Stimulated activated CD4-positive, alpha-beta T cell treated with anti-CD3 and anti-CD28 coated beads, Interleukin-1b, Interleukin-23, amount 100 ng/mL, for 4 hours (primary cell): Measurements from ENCODE around the gene TIMM10.

Experiments used
- DNase-seq, 2 donors: peaks; one replicate each; pipeline ENCODE4 v3.0.0-alpha.2; 2020; ENCODE audit warnings: low read depth in 2 of 2

Gene TIMM10

DNA sequence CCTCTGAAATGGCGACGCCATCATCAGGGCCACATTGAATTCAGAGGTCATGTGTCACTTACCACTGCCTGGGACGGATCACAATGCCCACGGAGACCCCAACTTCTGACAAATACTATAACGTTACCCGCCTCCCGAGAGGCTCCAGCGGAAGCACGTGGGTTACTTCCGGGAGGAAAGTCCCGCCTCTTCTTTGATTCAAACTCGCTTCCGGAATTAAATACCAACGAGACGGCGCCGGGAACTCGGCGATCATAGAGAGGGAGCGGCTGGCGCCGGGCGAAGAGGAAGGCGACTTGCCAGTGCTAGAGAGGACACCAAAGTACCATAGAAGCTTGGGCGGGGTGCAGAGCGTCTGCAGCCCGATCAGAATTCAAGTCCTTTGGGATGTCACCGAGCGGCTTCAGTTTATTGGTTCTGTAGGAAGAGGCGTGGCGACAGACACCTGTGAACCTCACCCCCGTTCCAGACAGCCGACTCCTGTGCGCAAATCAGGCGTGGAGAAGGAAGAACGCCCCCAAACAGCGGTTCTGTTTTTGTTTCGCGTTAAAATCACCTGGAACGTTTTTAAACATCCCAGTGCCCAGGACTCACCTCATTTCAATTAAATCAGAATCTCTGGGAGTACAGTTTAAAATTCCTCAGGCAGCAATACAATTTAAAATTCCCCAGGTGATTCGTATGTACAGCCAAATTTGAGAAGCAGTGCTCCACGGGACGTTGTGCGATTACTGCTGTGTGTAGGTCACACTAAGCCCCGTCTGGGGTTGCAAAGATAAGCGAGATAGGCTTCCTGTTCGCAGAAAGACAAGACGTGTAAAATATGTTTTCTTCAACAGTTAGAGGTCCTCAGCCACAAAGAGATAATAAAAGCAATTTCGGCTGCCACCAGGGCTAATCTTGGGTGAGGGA lies at the start of gene TIMM10:
Gene TIMM10 (minus strand): TSS at position 159 of the 912 bp plus-strand sequence. CDS start 565 bp downstream, outside the sequence.
- DNase-seq, result peak; percentile 80 to 89

DNA sequence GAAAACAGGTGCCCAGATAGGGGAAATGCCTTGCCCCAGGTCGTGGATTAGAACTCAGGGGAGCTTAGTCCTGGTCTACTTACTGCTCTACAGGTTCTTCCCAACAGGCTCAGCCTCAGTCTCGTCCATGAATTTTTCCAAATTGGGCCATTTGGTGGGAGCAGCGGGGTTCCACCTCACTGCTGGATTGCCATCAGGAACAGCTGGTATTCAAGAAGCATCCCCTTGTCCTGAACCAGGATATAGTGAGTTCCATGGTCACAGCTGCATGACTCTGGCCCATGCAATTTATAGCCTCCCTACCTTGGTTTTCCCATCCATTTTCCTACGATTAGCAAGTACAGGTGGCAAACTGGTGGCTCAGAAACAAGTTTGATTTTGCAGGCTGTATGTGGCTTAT lies 43.5 kb upstream of the TIMM10 start:
- DNase-seq, result no peak

GRCh38 chr11:57571606-57572005 lies 41.1 kb upstream of the TIMM10 start:
- no peak for DNase-seq

DNA sequence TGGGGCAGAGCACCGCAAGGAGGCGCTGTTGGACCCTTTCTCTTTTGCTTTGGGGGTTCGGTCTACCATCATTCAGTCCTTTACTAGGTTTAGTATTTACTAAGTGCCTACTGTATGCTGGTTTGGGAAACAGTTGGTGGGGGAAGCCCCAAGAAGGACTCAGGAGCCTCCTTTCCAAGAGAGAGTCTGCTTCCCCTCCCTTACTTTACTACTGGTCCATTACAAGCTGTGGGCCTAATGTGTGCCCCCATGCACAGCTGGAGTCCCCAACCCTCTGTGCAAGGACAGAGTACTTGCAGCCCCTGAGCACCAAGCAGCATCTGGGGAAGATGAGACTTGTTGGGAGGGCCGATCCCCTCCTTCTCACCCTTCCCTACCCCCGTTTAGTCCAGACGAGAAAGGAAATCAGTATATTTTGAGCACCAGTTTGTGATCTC lies 37.8 kb upstream of the TIMM10 start:
- DNase-seq, result peak; percentile 87 to 89

DNA sequence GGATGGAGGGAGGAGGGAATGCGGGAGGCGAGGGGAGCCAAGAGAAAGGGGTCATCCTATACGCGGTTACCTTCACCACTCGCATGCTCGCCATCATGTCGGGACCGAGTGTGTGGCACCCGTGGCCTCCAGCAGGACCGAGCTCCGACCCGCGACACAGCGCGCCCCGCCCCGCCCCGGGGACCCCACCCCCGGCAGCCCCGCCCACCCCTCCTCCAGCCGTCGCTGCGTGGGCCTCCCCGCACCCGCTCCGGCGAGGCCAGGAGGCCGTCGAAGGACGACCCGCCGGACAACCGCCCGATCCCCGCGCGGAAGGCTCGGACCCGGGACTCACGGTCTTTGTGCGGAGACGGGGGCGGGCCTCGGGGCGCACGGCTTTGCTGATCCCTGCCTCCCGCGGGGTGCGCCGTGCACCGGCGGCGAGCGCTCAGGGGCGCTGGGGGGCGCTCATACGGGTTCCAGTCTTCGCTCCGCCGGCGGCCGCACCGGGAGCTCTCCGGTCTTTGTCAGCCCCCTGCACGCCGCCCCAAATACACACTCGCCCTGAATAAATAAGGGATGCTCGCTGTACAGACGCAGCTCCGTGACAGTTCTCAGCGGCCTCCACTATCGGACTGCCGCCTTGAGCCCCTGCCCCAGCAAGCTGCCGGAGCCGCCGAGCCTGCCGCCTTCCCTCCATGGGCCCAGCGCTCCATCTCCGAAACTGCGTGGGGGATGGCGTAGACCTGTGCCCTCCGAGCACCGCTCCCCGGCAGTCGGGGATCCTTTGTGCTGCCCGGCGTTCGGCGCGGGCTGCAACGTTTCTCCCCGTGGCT lies 37.2 kb upstream of the TIMM10 start, which contains the start of gene UBE2L6:
Gene UBE2L6 (minus strand): TSS at position 158 of the 815 bp plus-strand sequence. CDS start 61 bp downstream, at position 97.
- DNase-seq, result peak; percentile 58 to 69

DNA sequence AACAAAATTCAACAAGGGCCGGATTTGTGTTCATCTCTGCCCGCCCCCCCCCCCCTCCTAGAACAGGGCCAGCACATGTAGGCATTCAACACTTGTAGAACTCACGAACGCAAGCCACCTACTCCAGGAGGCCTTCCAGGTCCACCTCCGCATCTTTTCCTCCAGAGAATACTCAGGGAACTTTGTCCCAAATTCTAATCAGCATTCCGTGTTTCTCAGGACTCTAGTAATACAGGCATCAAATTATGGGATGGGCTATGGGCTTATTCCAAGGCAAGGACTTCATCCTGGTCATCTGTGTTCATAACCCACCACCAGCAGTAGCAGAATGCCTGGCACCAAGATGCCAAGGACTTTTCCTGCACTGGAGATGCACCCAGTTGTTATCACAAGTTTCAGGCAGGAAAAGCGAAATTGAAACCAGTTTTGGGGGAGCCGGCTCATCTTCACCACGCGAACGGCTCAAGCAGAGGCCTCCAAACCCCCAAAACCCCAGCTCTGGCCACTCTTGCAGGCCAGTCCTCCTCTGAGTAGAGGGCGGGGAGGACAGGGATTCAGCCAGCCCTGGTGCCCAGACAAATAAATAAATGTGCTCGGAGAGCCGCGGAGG lies 36.5 kb upstream of the TIMM10 start:
- peak; percentile 14 to 27 for DNase-seq

DNA sequence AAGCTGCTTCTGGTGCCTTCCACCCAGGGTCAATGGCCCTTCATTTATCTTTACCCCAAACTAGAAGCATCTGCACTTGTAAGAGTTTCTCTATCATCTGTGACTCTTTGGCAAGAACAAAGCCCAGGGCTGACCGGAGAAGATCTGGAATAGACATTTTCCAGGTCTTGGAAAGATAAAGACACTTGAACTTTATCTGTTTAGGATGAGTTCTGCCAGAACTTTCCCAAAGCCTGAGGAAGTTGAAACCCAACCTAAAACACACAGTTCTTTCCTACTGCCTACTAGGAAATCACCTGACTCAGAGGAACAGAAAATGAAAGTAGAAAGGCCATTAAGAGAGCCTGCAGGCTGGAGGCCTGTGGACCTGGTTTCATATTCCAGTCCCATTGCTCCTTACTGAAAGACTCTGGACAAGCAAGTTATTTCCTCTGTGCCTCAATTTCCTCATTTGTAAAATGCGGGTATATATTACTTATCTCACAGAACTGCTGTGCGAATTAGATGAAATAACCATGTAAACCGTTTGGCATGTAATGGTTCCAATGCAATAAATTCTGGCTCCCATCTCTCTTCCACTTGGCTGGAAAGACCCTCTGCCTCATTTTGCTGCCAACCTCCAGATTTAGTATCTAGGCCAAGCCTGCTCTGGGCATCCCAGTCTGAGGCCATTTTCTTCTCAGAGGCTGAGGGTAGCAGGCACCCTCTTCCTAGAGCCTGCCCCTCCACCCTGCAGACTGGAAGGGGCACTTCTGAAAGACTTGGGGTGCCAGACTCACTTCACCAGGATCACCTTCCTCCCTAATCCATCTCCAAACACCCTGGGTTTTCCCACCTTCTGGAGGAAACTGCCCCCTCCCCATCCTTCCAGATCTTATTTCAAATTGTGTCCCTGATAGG lies 35.7 kb upstream of the TIMM10 start:
- DNase-seq, result peak in 1 of 2 donors; percentile 46

DNA sequence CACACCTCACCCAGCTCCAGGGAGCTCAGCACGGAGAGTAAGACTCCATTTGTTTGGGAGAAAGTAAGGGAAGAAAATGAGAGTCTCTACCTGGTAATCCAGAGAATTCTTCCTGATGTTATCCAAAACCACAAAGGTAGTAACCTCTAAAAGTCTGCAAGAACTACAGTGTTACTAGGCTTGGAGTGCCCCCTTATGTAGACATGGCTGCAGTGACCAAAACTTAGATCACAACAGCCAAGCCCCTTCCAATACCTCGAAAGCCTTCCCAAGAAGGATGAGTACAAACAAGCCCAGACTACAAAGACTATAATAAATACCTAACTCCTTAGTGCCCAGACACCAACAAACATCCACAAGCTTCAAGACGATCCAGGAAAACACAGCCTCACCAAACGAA lies 32.0 kb upstream of the TIMM10 start:
- DNase-seq, result no peak

DNA sequence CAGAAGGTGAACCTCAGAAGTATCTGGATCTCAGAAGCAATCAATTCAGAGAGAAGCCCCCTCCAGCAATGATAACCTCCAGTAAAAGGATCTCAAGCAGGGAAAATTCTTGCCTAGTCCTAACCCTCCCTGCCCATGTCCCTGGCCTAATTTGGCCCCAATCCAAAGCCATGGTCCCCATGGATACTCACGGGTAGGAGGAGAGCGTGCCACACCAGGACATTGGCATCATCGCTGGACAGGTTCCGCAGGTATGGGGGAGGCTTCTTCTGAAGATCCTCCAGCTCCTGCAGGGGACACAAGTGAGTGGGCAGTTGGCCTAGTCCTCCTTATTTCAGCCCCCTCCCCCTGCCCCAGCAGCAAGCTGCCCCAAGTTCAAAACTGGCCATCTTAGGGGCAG lies 29.6 kb upstream of the TIMM10 start:
- no peak for DNase-seq

DNA sequence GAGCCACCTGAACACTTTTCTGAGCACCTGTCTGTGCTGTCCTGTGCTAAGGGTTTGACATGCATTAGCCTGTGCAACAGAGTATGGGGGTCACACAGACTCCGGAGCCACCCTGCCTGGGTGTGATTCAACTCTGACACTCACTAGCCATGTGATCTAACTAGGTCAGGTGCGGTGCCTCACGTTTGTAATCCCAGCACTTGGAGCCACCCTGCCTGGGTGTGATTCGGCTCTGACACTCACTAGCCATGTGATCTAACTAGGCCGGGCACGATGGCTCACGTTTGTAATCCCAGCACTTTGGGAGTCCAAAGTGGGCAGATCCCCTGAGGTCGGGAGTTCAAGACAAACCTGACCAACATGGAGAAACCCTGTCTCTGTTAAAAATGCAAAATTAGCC lies 25.5 kb upstream of the TIMM10 start:
- DNase-seq, result no peak

GRCh38 chr11:57555393-57555792 lies 24.8 kb upstream of the TIMM10 start:
- no peak for DNase-seq

GRCh38 chr11:57552479-57552878 lies 21.9 kb upstream of the TIMM10 start:
- no peak for DNase-seq

DNA sequence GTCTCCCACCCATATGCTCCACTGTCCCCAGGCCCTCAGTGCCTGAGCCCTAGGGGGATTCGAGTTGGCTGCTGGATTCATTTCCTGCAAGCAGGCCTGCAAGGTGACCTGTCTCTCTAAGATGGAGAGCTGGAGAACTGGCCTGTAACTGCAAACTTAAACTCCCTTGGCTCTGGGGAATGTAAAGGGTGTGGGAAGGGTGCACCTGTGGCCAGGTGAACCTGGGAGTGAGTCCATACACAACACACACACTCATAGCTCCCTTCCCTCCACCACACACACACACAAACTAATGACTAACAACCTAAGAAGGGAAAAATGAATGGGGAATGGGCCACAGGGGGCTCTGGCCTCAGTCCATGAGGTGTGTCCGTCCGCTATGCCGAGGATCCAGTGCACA lies 21.4 kb upstream of the TIMM10 start:
- DNase-seq, result no peak

- DNase-seq, result no peak
Measured at GRCh38 chr11:57549983-57550382, 19.4 kb upstream of the TIMM10 start.

GRCh38 chr11:57547854-57548377 lies 17.4 kb upstream of the TIMM10 start:
- no peak for DNase-seq

DNA sequence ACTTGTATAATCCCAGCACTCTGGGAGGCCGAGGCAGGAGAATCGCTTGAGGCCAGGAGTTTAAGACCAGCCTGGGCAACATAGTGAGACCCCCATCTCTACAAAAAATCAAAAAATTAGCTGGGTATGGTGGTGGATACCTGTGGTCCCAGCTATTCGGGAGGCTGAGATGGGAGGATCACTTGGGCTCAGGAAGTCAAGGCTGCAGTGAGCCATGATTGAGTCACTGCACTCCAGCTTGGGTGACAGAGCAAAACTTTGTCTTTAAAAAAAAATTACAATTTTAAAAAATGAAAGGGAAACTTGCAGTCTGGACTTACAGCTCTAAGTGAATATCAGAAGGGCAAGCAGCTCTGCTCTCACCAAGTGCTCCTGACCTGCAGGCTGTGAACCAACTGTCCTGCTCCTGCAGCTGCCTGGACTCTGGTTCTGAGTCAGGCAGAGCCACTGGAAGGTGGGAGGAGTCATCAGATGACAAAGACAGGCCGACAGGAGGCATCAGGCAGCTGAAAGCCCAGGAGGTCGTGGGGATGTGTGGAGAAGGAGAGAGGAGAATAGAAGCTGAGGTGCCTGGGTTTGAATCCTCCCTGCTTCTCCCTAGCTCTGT lies 16.4 kb upstream of the TIMM10 start:
- DNase-seq, result no peak

GRCh38 chr11:57546451-57546850 lies 15.9 kb upstream of the TIMM10 start:
- no peak for DNase-seq

GRCh38 chr11:57545883-57546282 lies 15.3 kb upstream of the TIMM10 start:
- no peak for DNase-seq

DNA sequence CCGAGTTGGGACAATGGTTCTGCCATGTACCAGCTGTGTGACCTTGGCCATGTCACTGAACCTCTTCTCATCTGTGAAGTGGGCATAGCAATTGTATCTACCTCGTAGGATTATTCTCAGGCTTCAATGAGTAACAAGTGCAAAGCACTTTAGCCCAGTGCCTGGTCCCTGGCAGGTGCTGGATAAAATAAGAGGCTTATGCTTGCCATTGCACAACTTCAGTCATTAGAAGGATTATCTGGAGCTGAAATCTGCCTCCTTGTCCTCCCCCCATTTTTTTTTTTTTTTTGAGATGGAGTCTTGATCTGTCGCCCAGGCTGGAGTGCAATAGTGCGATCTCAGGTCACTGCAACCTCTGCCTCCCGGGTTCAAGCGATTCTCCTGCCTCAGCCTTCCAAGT lies 14.0 kb upstream of the TIMM10 start:
- DNase-seq, result no peak

GRCh38 chr11:57543593-57543992 lies 13.0 kb upstream of the TIMM10 start:
- no peak for DNase-seq
